K562 (cell line): ENCODE results near the gene ATP6V0E1. TPM values are rescaled to one million over a fixed set of nuclear protein-coding genes. Genes with fewer than 3 reads are reported as not detected.

Experiments
- ARNT ChIP-seq, 2 experiments: fragments of 450-650 bp; IDR thresholded peaks; 2 replicates each; pipeline ENCODE4 v1.6.1; 2016; ENCODE audit warnings: mild to moderate bottlenecking in 1 of 2
- BCL6 ChIP-seq: fragments of 250-450 bp; sonication (Bioruptor Pico); IDR thresholded peaks from 2 replicates; pipeline ENCODE4 v1.4.0; 2020
- BRCA1 ChIP-seq, 2 experiments: fragments of 450-650 bp in 1 of 2; sonication (generic) in 1 of 2; formaldehyde crosslinking in 1 of 2; IDR thresholded peaks; 2 replicates each; pipeline versions ENCODE4 v1.5.0 to v1.6.1; 2017 to 2020; ENCODE audit warnings: mild to moderate bottlenecking in 1 of 2, missing genetic modification reagents in 1 of 2
- C11orf30 ChIP-seq: fragments of 450-650 bp; IDR thresholded peaks from 2 replicates; pipeline ENCODE4 v1.6.1; 2016; ENCODE audit warnings: low read depth, mild to moderate bottlenecking
- DPF2 ChIP-seq: fragments of 450-650 bp; IDR thresholded peaks from 2 replicates; pipeline ENCODE4 v1.6.1; 2016
- EP400 ChIP-seq: fragments of 450-650 bp; IDR thresholded peaks from 2 replicates; pipeline ENCODE4 v1.6.1; 2017; ENCODE audit warnings: antibody characterized with exemption, mild to moderate bottlenecking, moderate library complexity
- ETV6 ChIP-seq, 3 experiments: fragments of 150-350 bp in 1 of 3; sonication (generic) in 1 of 3; formaldehyde crosslinking in 1 of 3; IDR thresholded peaks; 2 replicates each; pipeline versions ENCODE4 v1.6.1 to v1.8.0; 2014 to 2022; ENCODE audit warnings: borderline replicate concordance in 2 of 3, low read depth in 2 of 3, antibody characterized with exemption in 1 of 3, low read length in 1 of 3, mild to moderate bottlenecking in 1 of 3, missing genetic modification reagents in 1 of 3
- HDAC2 ChIP-seq: fragments of 450-650 bp; IDR thresholded peaks from 2 replicates; pipeline ENCODE4 v1.6.1; 2016; ENCODE audit warnings: mild to moderate bottlenecking
- HMGN3 ChIP-seq: IDR thresholded peaks from 2 replicates; pipeline ENCODE4 v1.6.1; 2011; ENCODE audit warnings: borderline replicate concordance, low read depth, mild to moderate bottlenecking, mixed read lengths, low read length; ENCODE audit not compliant: insufficient read length; ENCODE audit errors: extremely low read depth
- LARP7 ChIP-seq: fragments of 450-650 bp; IDR thresholded peaks from 2 replicates; pipeline ENCODE4 v1.6.1; 2016
- LEF1 ChIP-seq: fragments of 450-650 bp; IDR thresholded peaks from 2 replicates; pipeline ENCODE4 v1.6.1; 2016; ENCODE audit warnings: mild to moderate bottlenecking
- MAFK ChIP-seq: IDR thresholded peaks from 2 replicates; pipeline ENCODE4 v1.6.1; 2011; ENCODE audit warnings: low read length, improper control_type of control experiment
- MEIS2 ChIP-seq: fragments of 450-650 bp; IDR thresholded peaks from 2 replicates; pipeline ENCODE4 v1.6.1; 2014; ENCODE audit warnings: mild to moderate bottlenecking; ENCODE audit not compliant: partially characterized antibody
- RBM17 ChIP-seq: fragments of 200-400 bp; formaldehyde crosslinking; IDR thresholded peaks from 2 replicates; pipeline ENCODE4 v1.6.1; 2017; ENCODE audit warnings: low read depth, mild to moderate bottlenecking, low read length, borderline replicate concordance
- SMARCE1 ChIP-seq: fragments of 450-650 bp; IDR thresholded peaks from 2 replicates; pipeline ENCODE4 v1.7.1; 2016; ENCODE audit warnings: mild to moderate bottlenecking
- TCF3 ChIP-seq: sonication (generic); formaldehyde crosslinking; IDR thresholded peaks from 2 replicates; pipeline ENCODE4 v1.4.0; 2020; ENCODE audit warnings: mild to moderate bottlenecking, missing genetic modification reagents
- ZEB2 ChIP-seq: fragments of 450-650 bp; IDR thresholded peaks from 2 replicates; pipeline ENCODE4 v1.6.1; 2016
- ZFX ChIP-seq: sonication (generic); formaldehyde crosslinking; IDR thresholded peaks from 2 replicates; pipeline ENCODE4 v1.8.0; 2022; ENCODE audit warnings: mild to moderate bottlenecking, missing genetic modification reagents, moderate library complexity
- ZNF324 ChIP-seq: fragments of 250-450 bp; sonication (Bioruptor Pico); IDR thresholded peaks from 2 replicates; pipeline ENCODE4 v1.4.0; 2020; ENCODE audit warnings: mild to moderate bottlenecking
- ZNF76 ChIP-seq: fragments of 250-450 bp; sonication (Bioruptor Pico); IDR thresholded peaks from 2 replicates; pipeline ENCODE4 v1.4.0; 2020; ENCODE audit warnings: mild to moderate bottlenecking, moderate library complexity, borderline replicate concordance
- polyA plus RNA-seq, 8 experiments: library from polyadenylated mRNA; depleted of rRNA in 4 of 8; stranded (reverse) in 5 of 8; unstranded in 3 of 8; fragments of >200 nt; fragmentation: Nextera tagmentation in 2 of 8; fragmentation: Illumina TruSeq in 1 of 8; extraction: Ambion mirVana in 2 of 8; extraction: Trizol in 1 of 8; gene quantifications; 2 replicates each; pipeline versions ENCODE4 v1.2.1 to v1.2.3, GENCODE V29; 2011 to 2014; ENCODE audit warnings: inconsistent platforms in 1 of 8, missing spikeins in 1 of 8
- total RNA-seq, 7 experiments: library from RNA; depleted of rRNA in 6 of 7; stranded (reverse); fragments of >200 nt in 6 of 7; fragmentation: Illumina TruSeq in 2 of 7; extraction: Trizol in 2 of 7; gene quantifications; 2 replicates each; pipeline versions ENCODE4 v1.2.1 to v1.2.3, GENCODE V29; 2011 to 2021; ENCODE audit warnings: low replicate concordance in 1 of 7
- TF ChIP-seq, protein P1 (sequence below): sonication (generic); formaldehyde crosslinking; IDR thresholded peaks from 2 replicates; pipeline ENCODE4 v1.8.0; 2023; ENCODE audit warnings: mild to moderate bottlenecking, missing genetic modification reagents
- TF ChIP-seq, protein P2 (sequence below): fragments of 450-650 bp; IDR thresholded peaks from 2 replicates; pipeline ENCODE4 v1.6.1; 2016; ENCODE audit warnings: borderline replicate concordance
- TF ChIP-seq, protein P3 (sequence below): fragments of 450-650 bp; formaldehyde crosslinking; IDR thresholded peaks from 2 replicates; pipeline ENCODE4 v1.4.0; 2020; ENCODE audit warnings: mild to moderate bottlenecking, moderate library complexity
- TF ChIP-seq, protein P4 (sequence below), 2 experiments: fragments of 450-650 bp; conservative IDR thresholded peaks; 2 replicates each; pipeline ENCODE4 v1.6.1; 2017; ENCODE audit warnings: mild to moderate bottlenecking in 2 of 2, moderate library complexity in 2 of 2

Gene ATP6V0E1
- total and polyA plus RNA-seq, 9 of the 15 experiments (the other 6 are each of a cell fraction or from before 2014, with no cell fraction given), result 63.8 to 395 (median 112) TPM

DNA sequence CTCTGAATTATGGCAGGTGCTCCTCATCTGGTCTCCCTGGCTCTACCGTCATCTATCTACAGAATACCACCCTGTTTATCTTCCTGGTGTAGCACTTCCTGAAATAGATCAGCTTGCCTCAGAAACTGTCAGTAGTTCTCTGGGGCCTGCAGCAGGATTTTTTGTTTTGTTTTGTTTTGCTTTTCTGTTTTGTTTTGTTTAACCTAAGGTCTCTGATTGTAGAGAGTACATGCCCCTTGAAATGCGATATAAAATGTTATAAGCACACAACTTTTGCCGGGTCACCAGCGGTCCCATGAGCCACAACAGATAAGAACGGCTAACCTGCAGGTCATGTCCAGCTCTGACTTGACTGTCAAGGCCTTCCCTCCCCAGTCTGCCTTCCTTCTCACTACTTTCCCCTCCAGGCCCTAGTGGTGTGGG lies 45.9 kb downstream of the ATP6V0E1 start (continued):
- TF ChIP-seq BCL6 (CRISPR knock-in tag), result no peak
- peak; percentile 40; the same call in 1 of the 2 replicates for TF ChIP-seq ZFX (CRISPR knock-in tag)
- TF ChIP-seq ETV6 (IDR thresholded peaks at IDR 0.05; ENCODE audit: borderline replicate concordance in 1 of 2, low read depth in 2 of 2, low read length in 1 of 2), result peak in 1 of 2 experiments; percentile 32; a peak in 1 of 4 replicates
- TF ChIP-seq ETV6 (CRISPR knock-in tag; IDR thresholded peaks at IDR 0.05; ENCODE audit: borderline replicate concordance), result no peak
- TF ChIP-seq, protein P1, sequence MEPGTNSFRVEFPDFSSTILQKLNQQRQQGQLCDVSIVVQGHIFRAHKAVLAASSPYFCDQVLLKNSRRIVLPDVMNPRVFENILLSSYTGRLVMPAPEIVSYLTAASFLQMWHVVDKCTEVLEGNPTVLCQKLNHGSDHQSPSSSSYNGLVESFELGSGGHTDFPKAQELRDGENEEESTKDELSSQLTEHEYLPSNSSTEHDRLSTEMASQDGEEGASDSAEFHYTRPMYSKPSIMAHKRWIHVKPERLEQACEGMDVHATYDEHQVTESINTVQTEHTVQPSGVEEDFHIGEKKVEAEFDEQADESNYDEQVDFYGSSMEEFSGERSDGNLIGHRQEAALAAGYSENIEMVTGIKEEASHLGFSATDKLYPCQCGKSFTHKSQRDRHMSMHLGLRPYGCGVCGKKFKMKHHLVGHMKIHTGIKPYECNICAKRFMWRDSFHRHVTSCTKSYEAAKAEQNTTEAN (CRISPR knock-in tag), result no peak
- TF ChIP-seq, protein P2, sequence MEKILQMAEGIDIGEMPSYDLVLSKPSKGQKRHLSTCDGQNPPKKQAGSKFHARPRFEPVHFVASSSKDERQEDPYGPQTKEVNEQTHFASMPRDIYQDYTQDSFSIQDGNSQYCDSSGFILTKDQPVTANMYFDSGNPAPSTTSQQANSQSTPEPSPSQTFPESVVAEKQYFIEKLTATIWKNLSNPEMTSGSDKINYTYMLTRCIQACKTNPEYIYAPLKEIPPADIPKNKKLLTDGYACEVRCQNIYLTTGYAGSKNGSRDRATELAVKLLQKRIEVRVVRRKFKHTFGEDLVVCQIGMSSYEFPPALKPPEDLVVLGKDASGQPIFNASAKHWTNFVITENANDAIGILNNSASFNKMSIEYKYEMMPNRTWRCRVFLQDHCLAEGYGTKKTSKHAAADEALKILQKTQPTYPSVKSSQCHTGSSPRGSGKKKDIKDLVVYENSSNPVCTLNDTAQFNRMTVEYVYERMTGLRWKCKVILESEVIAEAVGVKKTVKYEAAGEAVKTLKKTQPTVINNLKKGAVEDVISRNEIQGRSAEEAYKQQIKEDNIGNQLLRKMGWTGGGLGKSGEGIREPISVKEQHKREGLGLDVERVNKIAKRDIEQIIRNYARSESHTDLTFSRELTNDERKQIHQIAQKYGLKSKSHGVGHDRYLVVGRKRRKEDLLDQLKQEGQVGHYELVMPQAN, result 0 out of 2 replicates have a peak, but pooled peaks have one; percentile 35
- TF ChIP-seq EP400, result peak; percentile 25; the same call in 1 of the 2 replicates
- TF ChIP-seq LEF1, result peak; percentile 37; the same call in 1 of the 2 replicates
- TF ChIP-seq BRCA1 (IDR thresholded peaks at IDR 0.05), result no peak
- no peak for TF ChIP-seq BRCA1 (CRISPR knock-in tag; IDR thresholded peaks at IDR 0.05)
- peak; percentile 75; the same call in 1 of the 2 replicates for TF ChIP-seq HDAC2
- TF ChIP-seq ZEB2, result 0 out of 2 replicates have a peak, but pooled peaks have one; percentile 27
- TF ChIP-seq DPF2, result peak; percentile 90
- peak; percentile 58 for TF ChIP-seq TCF3 (CRISPR knock-in tag)
- TF ChIP-seq, protein P3, sequence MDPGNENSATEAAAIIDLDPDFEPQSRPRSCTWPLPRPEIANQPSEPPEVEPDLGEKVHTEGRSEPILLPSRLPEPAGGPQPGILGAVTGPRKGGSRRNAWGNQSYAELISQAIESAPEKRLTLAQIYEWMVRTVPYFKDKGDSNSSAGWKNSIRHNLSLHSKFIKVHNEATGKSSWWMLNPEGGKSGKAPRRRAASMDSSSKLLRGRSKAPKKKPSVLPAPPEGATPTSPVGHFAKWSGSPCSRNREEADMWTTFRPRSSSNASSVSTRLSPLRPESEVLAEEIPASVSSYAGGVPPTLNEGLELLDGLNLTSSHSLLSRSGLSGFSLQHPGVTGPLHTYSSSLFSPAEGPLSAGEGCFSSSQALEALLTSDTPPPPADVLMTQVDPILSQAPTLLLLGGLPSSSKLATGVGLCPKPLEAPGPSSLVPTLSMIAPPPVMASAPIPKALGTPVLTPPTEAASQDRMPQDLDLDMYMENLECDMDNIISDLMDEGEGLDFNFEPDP, result no peak
- TF ChIP-seq, protein P4, sequence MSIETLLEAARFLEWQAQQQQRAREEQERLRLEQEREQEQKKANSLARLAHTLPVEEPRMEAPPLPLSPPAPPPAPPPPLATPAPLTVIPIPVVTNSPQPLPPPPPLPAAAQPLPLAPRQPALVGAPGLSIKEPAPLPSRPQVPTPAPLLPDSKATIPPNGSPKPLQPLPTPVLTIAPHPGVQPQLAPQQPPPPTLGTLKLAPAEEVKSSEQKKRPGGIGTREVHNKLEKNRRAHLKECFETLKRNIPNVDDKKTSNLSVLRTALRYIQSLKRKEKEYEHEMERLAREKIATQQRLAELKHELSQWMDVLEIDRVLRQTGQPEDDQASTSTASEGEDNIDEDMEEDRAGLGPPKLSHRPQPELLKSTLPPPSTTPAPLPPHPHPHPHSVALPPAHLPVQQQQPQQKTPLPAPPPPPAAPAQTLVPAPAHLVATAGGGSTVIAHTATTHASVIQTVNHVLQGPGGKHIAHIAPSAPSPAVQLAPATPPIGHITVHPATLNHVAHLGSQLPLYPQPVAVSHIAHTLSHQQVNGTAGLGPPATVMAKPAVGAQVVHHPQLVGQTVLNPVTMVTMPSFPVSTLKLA (conservative IDR thresholded peaks at IDR 0.05), result peak in 1 of 2 experiments; percentile 54; a peak in 1 of 4 replicates
- TF ChIP-seq ARNT (IDR thresholded peaks at IDR 0.05), result no peak
- TF ChIP-seq MEIS2, result peak; percentile 51
- TF ChIP-seq LARP7, result no peak
- TF ChIP-seq C11orf30, result no peak
- no peak for TF ChIP-seq RBM17
- peak; percentile 56 for TF ChIP-seq SMARCE1
- TF ChIP-seq MAFK, result no peak
- TF ChIP-seq HMGN3, result no peak
- TF ChIP-seq ZNF76 (CRISPR knock-in tag), result no peak
- TF ChIP-seq ZNF324 (CRISPR knock-in tag), result no peak
